MM.1S (cell line): ENCODE results near the gene IL12RB1.
A peak's percentile ranks its signal among the peaks of the same experiment; 100 is the strongest.

Experiments
- DNase-seq: peaks from one replicate; pipeline ENCODE4 v3.0.0-alpha.2; 2015
- H2AFZ ChIP-seq: fragments of 300-600 bp; sonication (generic); 2 replicates; pipeline ENCODE4 v1.6.0; 2016; ENCODE audit warnings: antibody characterized with exemption, low read length
- H3F3A ChIP-seq: fragments of 300-600 bp; sonication (generic); 2 replicates; pipeline ENCODE4 v1.6.1; 2016; ENCODE audit warnings: mild to moderate bottlenecking, antibody characterized with exemption, low read length, moderate library complexity, mixed read lengths; ENCODE audit not compliant: insufficient read depth
- H3K27ac ChIP-seq: fragments of 300-600 bp; sonication (generic); 2 replicates; pipeline ENCODE4 v1.5.1; 2016; ENCODE audit warnings: mild to moderate bottlenecking, low read length
- H3K27me3 ChIP-seq: fragments of 300-600 bp; sonication (generic); replicated peaks from 2 replicates; pipeline ENCODE4 v1.6.0; 2016; ENCODE audit warnings: low read length; ENCODE audit not compliant: insufficient read depth
- H3K36me3 ChIP-seq: fragments of 300-600 bp; sonication (generic); replicated peaks from 2 replicates; pipeline ENCODE4 v1.6.1; 2016; ENCODE audit warnings: mild to moderate bottlenecking, low read length, mixed read lengths; ENCODE audit not compliant: insufficient read depth
- H3K4me1 ChIP-seq: fragments of 300-600 bp; sonication (generic); 2 replicates; pipeline ENCODE4 v1.6.1; 2016; ENCODE audit warnings: low read length, mixed read lengths
- H3K4me2 ChIP-seq: fragments of 300-600 bp; sonication (generic); 2 replicates; pipeline ENCODE4 v1.6.0; 2016; ENCODE audit warnings: low read depth, low read length
- H3K4me3 ChIP-seq: fragments of 300-600 bp; sonication (generic); 2 replicates; pipeline ENCODE4 v1.5.1; 2016; ENCODE audit warnings: low read length, mixed read lengths
- H3K79me2 ChIP-seq: fragments of 300-600 bp; sonication (generic); 2 replicates; pipeline ENCODE4 v1.6.1; 2016; ENCODE audit warnings: mixed run types, low read length, mixed read lengths
- H3K9ac ChIP-seq: fragments of 300-600 bp; sonication (generic); 2 replicates; pipeline ENCODE4 v1.6.1; 2016; ENCODE audit warnings: low read length, mixed read lengths
- H3K9me2 ChIP-seq: fragments of 300-600 bp; sonication (generic); replicated peaks from 2 replicates; pipeline ENCODE4 v1.6.1; 2016; ENCODE audit warnings: mild to moderate bottlenecking, low read length, mixed read lengths; ENCODE audit not compliant: insufficient read depth
- H3K9me3 ChIP-seq: fragments of 300-600 bp; sonication (generic); replicated peaks from 2 replicates; pipeline ENCODE4 v1.6.1; 2016; ENCODE audit warnings: mild to moderate bottlenecking, low read length, mixed read lengths; ENCODE audit not compliant: insufficient read depth
- H4K20me1 ChIP-seq: fragments of 300-600 bp; sonication (generic); 2 replicates; pipeline ENCODE4 v1.6.1; 2016; ENCODE audit warnings: mild to moderate bottlenecking, low read length, moderate library complexity, mixed read lengths; ENCODE audit not compliant: insufficient read depth
- CTCF ChIP-seq: fragments of 300-600 bp; sonication (generic); IDR thresholded peaks from 2 replicates; pipeline ENCODE4 v1.5.1; 2016; ENCODE audit warnings: antibody characterized with exemption, low read length, mixed read lengths
- EZH2 ChIP-seq: fragments of 300-600 bp; sonication (generic); optimal IDR thresholded peaks from 2 replicates; pipeline ENCODE3; 2017; ENCODE audit warnings: low read depth, mild to moderate bottlenecking, antibody characterized with exemption, low read length, mixed read lengths
- EZH2phosphoT487 ChIP-seq: fragments of 300-600 bp; sonication (generic); IDR thresholded peaks from 2 replicates; pipeline ENCODE4 v1.6.1; 2018; ENCODE audit warnings: antibody characterized with exemption, low read length

Gene IL12RB1

GRCh38 chr19:18021121-18021755, 65.5 kb downstream of the IL12RB1 start:
- no peaks in the 10 kb centered on the region for H4K20me1 ChIP-seq
- H3K9me3 ChIP-seq: no peaks in the 10 kb centered on the region
- H3K27ac ChIP-seq: no peak overlapping the region
- H2AFZ ChIP-seq: peak overlapping the region; percentile 95; the same call in 1 of the 2 replicates
- no peaks in the 10 kb centered on the region for H3K9me2 ChIP-seq
- peak overlapping the region; percentile 37; the same call in 1 of the 2 replicates for H3K4me2 ChIP-seq
- no peaks in the 10 kb centered on the region for H3K36me3 ChIP-seq
- no peaks in the 10 kb centered on the region for H3K79me2 ChIP-seq
- peaks cover 4% of the 10 kb centered on the region; the same call in 1 of the 2 replicates for H3K4me1 ChIP-seq
- no peak for DNase-seq
- H3K27me3 ChIP-seq: peaks cover 49% of the 10 kb centered on the region
- H3F3A ChIP-seq: no peaks in the 10 kb centered on the region
- no peak overlapping the region for H3K9ac ChIP-seq
- no peak overlapping the region for H3K4me3 ChIP-seq
- no peak for TF ChIP-seq EZH2phosphoT487
- TF ChIP-seq EZH2: no peak
- TF ChIP-seq CTCF: no peak

- Histone ChIP-seq H3F3A (no peaks in the 10 kb centered on the region), H2AFZ (no peak overlapping the region), H4K20me1 (no peaks in the 10 kb centered on the region), H3K9ac (no peak overlapping the region), H3K9me3 (no peaks in the 10 kb centered on the region), H3K36me3 (no peaks in the 10 kb centered on the region), H3K4me1 (peaks cover 4% of the 10 kb centered on the region; the same call in 1 of the 2 replicates), H3K27me3 (peaks cover 50% of the 10 kb centered on the region), H3K4me2 (no peak overlapping the region), H3K9me2 (no peaks in the 10 kb centered on the region), H3K79me2 (no peaks in the 10 kb centered on the region), H3K27ac (no peak overlapping the region), H3K4me3 (no peak overlapping the region)
- DNase-seq: no peak
- TF ChIP-seq EZH2phosphoT487 (no peak), EZH2 (no peak), CTCF (no peak)
Measured at GRCh38 chr19:18020212-18021085, 66.3 kb downstream of the IL12RB1 start.

- no peaks in the 10 kb centered on the region for H3K79me2 ChIP-seq
- no peaks in the 10 kb centered on the region for H4K20me1 ChIP-seq
- H3K9me3 ChIP-seq: no peaks in the 10 kb centered on the region
- no peak for DNase-seq
- no peak overlapping the region for H3K9ac ChIP-seq
- no peak overlapping the region for H2AFZ ChIP-seq
- peaks cover 3% of the 10 kb centered on the region; the same call in 1 of the 2 replicates for H3K4me1 ChIP-seq
- no peaks in the 10 kb centered on the region for H3F3A ChIP-seq
- H3K9me2 ChIP-seq: no peaks in the 10 kb centered on the region
- H3K27ac ChIP-seq: no peak overlapping the region
- H3K27me3 ChIP-seq: peaks cover 68% of the 10 kb centered on the region
- TF ChIP-seq CTCF: no peak
- no peak for TF ChIP-seq EZH2
- TF ChIP-seq EZH2phosphoT487: no peak
- H3K36me3 ChIP-seq: no peaks in the 10 kb centered on the region
- no peak overlapping the region for H3K4me3 ChIP-seq
- no peak overlapping the region for H3K4me2 ChIP-seq
Measured at GRCh38 chr19:18017275-18018083, 69.3 kb downstream of the IL12RB1 start.
